NCI-H2227 (cell line): Measurements from ENCODE around the gene NPC1L1.
A peak's percentile ranks its signal among the peaks of the same experiment; 100 is the strongest.

Experiments
- DNase-seq: peaks from one replicate; lab custom pipeline; 2025; ENCODE audit not compliant: unreplicated experiment; lab: John Stamatoyannopoulos, UW

Gene NPC1L1

DNA sequence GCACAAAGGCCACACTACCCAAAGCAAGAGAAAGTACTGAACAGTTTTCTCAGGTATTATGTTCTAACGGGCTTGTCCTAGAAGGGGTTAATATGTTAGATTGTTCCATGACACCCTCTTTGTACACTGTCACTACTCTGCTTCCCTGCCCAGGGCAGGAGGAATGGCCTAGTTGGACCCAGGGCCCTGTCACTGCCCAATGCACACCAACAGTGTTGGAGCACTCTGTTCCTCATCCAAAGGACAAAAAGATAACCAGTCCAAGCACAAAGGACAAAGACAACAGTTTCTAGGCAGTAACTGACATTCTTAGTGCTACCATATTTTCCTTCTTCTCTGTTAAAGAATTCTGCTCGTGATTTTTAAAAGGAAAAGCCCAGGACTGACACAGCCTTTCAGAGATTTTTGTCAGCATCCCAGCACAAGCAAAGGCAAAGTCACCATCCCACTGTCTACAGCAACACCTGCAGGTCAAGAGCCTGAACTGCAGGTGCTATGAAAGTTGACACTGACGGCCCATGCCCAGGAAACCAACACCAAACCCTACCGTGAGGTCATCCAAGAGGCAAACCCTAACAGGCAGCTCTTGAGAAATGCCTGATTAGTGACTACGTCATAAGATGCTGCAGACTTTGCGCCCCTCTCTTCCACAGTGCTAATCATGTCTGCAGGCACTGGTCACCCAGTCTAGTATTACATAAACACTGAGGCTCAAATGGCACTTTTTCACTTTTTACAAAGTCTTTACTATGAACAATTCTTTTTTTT, 63.9 kb downstream of the NPC1L1 start:
- peak; percentile 58 for DNase-seq

DNA sequence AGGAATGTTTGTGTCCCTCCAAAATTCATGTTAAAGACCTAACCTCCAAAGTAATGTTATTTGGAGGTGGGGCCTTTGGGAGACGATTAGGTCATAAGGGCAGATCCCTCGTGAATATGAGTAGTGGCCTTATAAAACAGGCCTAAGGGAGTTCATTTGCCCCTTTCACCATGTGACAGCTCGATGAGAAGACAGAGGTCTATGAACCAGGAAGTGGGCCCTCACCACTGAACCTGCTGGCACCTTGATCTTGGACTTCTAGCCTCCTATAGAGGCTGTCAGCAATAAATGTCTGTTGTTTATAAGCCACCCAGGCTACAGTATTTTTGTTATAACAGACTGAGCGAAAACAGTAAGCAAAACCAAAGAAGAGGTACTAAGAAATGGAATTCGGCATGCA, 64.8 kb downstream of the NPC1L1 start:
- DNase-seq = no peak

DNA sequence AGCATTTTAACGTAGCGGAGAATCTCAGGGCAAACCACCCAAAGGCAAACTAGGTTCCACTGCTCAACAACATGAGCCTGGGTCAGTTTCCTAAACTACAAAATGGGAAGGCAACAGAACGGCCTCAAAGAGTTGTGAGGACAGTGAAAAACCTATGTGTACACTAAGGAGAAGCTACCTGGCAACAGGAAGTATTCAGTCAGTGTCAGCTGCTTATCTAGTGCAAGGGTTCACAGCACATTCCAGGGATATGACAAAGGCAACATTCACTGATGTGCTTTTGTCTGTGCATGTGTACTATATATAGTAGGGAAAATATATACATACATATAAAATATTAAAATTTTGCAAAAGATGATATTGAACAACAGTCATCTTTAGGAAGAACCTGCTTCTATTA, 67.8 kb downstream of the NPC1L1 start:
- DNase-seq = no peak

GRCh38 chr7:44472843-44473242, 68.3 kb downstream of the NPC1L1 start:
- no peak for DNase-seq

- DNase-seq = no peak
Measured at GRCh38 chr7:44471850-44472249, 69.3 kb downstream of the NPC1L1 start.

DNA sequence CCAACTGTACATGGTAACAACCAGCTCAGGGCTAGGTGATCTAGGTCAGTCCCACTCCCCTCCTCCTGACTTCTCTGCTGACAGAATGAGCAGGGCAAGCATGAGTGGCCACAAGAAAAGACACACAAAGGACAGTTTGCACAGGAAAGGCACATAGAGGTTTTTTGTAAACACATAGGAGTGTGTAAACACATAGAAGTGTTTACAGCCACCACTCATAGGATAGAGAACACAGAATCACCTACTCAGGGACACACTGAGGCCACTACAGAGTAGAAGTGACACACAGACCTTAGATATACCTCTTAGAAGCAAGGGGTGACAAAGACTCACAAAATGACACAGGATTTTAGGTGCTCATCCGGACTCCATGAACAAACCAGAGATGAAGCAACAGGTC, 69.7 kb downstream of the NPC1L1 start:
- no peak for DNase-seq

GRCh38 chr7:44470628-44471245, 70.4 kb downstream of the NPC1L1 start:
- no peak for DNase-seq

GRCh38 chr7:44470135-44470479, 71.0 kb downstream of the NPC1L1 start:
- DNase-seq = no peak

GRCh38 chr7:44469461-44470134, 71.5 kb downstream of the NPC1L1 start:
- DNase-seq = no peak

DNA sequence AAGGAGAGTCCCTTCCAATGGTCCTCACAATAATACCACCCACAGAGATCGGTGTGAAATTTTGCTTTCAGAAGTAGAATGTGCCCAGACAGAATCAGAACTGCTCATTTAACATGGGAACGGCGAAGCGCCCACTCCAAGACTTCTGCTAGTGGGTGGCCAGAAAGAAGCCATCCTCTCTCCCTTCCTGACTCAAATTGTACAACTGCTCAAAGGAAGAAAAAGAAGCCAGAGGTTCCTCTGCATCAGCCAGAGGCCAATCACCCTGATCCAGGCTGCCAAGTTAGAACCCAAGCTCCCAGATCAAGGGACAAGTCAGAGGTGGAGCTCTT, 73.9 kb downstream of the NPC1L1 start:
- no peak for DNase-seq

GRCh38 chr7:44466300-44467216, 74.6 kb downstream of the NPC1L1 start:
- no peak for DNase-seq

DNA sequence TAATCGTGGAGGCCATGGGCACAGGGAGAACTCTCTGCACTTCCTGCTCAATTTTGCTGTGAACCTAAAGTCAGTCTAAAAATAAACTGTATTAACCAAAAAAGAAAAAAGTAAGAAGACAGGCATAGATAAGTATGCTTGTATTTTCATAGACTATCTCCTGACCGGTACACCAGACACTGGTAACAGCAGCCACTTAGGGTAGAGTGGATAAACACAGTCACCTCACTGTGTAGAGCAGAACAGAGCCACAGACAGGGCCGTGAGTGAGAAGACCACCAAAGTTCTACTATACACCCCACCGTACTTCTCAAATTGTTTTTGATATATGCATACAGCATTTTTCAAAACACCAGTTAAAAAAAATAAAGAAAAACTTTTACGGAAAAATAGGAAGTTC, 75.6 kb downstream of the NPC1L1 start:
- no peak for DNase-seq

DNA sequence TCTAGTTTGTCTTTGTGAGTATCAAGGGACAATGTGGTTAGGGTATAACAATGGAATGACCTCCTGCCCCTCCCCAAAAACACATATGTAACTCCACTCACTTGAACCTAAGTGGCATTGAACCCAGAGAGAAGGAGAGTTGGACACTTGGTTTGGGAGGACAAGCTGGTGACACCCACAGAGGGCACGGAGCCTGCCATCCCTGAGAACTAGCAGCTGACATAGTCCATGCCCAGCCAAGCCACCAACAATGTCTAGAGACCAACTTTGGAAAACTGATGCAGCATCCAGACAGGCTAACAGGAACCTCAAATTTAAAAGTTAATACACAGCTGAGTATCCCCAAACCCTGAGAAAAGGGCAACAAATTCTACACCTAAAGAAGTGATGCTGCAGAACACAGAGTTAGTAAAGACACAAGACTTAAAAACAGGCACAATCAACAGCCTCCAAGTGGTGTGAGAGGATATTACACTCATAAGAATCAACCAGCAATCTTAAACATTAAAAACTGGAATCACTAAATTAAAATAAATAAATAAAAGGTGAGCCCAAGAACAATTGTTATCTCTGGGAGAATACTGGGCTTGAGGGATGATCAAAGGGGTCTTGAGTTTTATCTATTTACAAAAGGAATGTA, 77.8 kb downstream of the NPC1L1 start:
- no peak for DNase-seq
